SK-N-MC (cell line): ENCODE results near the gene TRDMT1.

ENCODE experiments used
- DNase-seq: peaks from one replicate; pipeline ENCODE4 v3.0.0-alpha.2; 2011; ENCODE audit warnings: low read depth, low spot score
- H3K27ac ChIP-seq: fragments of 200-600 bp; sonication (generic); 2 replicates; pipeline ENCODE4 v1.5.1; 2016; ENCODE audit warnings: mixed run types
- H3K36me3 ChIP-seq: fragments of 200-600 bp; sonication (generic); 2 replicates; pipeline ENCODE4 v1.6.1; 2017; ENCODE audit warnings: antibody characterized with exemption, low read length, mixed read lengths; ENCODE audit not compliant: insufficient read depth
- H3K4me3 ChIP-seq: fragments of 200-600 bp; sonication (generic); 2 replicates; pipeline ENCODE4 v1.5.1; 2016
- H3K9ac ChIP-seq: fragments of 200-600 bp; sonication (generic); 2 replicates; pipeline ENCODE4 v1.8.0; 2017; ENCODE audit warnings: mixed run types, mixed read lengths; ENCODE audit not compliant: insufficient read length
- H3K9me3 ChIP-seq: fragments of 200-600 bp; sonication (generic); 2 replicates; pipeline ENCODE4 v1.6.1; 2017; ENCODE audit warnings: low read depth, mild to moderate bottlenecking, antibody characterized with exemption, low read length, moderate library complexity, mixed read lengths
- EZH2 ChIP-seq: fragments of 200-600 bp; sonication (generic); IDR thresholded peaks from one replicate; pipeline ENCODE4 v1.6.1; 2017; ENCODE audit warnings: antibody characterized with exemption
- FOXP2 ChIP-seq: optimal IDR thresholded peaks from 2 replicates; pipeline ENCODE3; 2011; ENCODE audit warnings: mild to moderate bottlenecking, moderate library complexity; ENCODE audit not compliant: insufficient read depth; ENCODE audit errors: extremely low read length, control extremely low read depth
- POLR2AphosphoS5 ChIP-seq: IDR thresholded peaks from 2 replicates; pipeline ENCODE4 v1.6.1; 2012; ENCODE audit warnings: mild to moderate bottlenecking, low read depth, low read length, borderline replicate concordance

The TRDMT1 gene

GRCh38 chr10:17200912-17201793 is at the start of gene TRDMT1:
Gene TRDMT1 (minus strand): TSS chr10:17201672. CDS start chr10:17201634, 38 bp downstream.
- no peak for DNase-seq
- Histone ChIP-seq H3K9me3 (no peaks in the 10 kb centered on the region), H3K27ac (peak within 1 kb of the TSS; percentile 90), H3K36me3 (no peaks in the 10 kb centered on the region), H3K9ac (peak within 1 kb of the TSS; percentile 86), H3K4me3 (peak within 1 kb of the TSS; percentile 91)
- peak; percentile 44 for TF ChIP-seq FOXP2
- no peak for TF ChIP-seq EZH2
- TF ChIP-seq POLR2AphosphoS5: peak; percentile 68

GRCh38 chr10:17250736-17251135 is 49.3 kb upstream of the TRDMT1 start:
- TF ChIP-seq FOXP2: no peak
- no peak overlapping the region for H3K9ac ChIP-seq
- H3K9me3 ChIP-seq: no peaks in the 10 kb centered on the region
- no peak overlapping the region for H3K4me3 ChIP-seq
- no peak overlapping the region for H3K27ac ChIP-seq
- no peaks in the 10 kb centered on the region for H3K36me3 ChIP-seq
- DNase-seq: no peak

DNA sequence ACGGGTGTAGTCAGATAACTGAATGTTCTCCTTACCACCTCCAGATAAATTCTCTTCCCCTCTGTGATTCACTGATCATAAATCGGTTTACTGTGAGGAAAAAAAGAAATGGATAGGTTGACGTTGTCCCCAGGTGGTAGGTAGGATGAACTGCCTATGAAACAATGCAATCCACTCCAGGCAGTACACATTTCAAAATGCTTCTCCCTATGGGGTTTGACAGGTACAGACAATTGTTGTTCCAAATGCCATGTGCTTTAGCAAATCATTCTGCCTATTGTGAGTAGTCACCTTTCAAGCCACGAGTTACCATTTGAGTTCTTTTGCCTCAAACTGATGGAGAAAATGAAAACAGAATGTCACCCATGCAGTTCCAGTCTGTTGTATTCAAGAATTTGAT is 48.3 kb upstream of the TRDMT1 start:
- TF ChIP-seq FOXP2: no peak
- DNase-seq: no peak
- Histone ChIP-seq H3K4me3 (no peak overlapping the region), H3K27ac (no peak overlapping the region), H3K36me3 (no peaks in the 10 kb centered on the region), H3K9ac (no peak overlapping the region), H3K9me3 (no peaks in the 10 kb centered on the region)

GRCh38 chr10:17248964-17249363 is 47.5 kb upstream of the TRDMT1 start:
- H3K9me3 ChIP-seq: no peaks in the 10 kb centered on the region
- no peaks in the 10 kb centered on the region for H3K36me3 ChIP-seq
- TF ChIP-seq EZH2: no peak
- no peak for TF ChIP-seq POLR2AphosphoS5
- no peak for TF ChIP-seq FOXP2
- no peak overlapping the region for H3K27ac ChIP-seq
- no peak for DNase-seq
- H3K9ac ChIP-seq: no peak overlapping the region
- no peak overlapping the region for H3K4me3 ChIP-seq

DNA sequence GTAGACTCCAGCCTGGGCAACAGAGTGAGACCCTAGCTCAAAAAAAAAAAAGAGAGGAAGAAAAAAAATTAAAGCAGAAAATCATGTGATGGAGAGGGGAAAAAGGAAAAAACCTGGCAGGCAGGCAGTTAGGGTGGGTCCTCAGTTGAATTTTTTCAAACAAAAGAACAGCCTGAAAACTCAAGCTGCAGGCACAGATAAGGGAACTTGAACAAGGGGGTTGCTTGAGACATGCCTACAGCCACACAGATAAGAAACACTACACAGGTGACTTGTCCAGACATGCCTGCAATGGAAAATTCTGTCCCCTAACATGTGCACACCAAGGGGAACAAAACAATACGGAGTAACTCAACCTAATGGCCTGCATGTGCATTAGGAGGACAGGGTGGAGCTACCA is 45.7 kb upstream of the TRDMT1 start:
- no peak for TF ChIP-seq POLR2AphosphoS5
- TF ChIP-seq FOXP2: no peak
- TF ChIP-seq EZH2: no peak
- H3K9ac ChIP-seq: no peak overlapping the region
- no peak for DNase-seq
- no peak overlapping the region for H3K4me3 ChIP-seq
- no peaks in the 10 kb centered on the region for H3K36me3 ChIP-seq
- no peaks in the 10 kb centered on the region for H3K9me3 ChIP-seq
- H3K27ac ChIP-seq: no peak overlapping the region

- Histone ChIP-seq H3K27ac (no peak overlapping the region), H3K4me3 (no peak overlapping the region), H3K9me3 (no peaks in the 10 kb centered on the region), H3K9ac (no peak overlapping the region), H3K36me3 (no peaks in the 10 kb centered on the region)
- no peak for DNase-seq
- no peak for TF ChIP-seq POLR2AphosphoS5
- TF ChIP-seq EZH2: no peak
- TF ChIP-seq FOXP2: no peak
Observed at GRCh38 chr10:17244700-17245365, 43.4 kb upstream of the TRDMT1 start.

DNA sequence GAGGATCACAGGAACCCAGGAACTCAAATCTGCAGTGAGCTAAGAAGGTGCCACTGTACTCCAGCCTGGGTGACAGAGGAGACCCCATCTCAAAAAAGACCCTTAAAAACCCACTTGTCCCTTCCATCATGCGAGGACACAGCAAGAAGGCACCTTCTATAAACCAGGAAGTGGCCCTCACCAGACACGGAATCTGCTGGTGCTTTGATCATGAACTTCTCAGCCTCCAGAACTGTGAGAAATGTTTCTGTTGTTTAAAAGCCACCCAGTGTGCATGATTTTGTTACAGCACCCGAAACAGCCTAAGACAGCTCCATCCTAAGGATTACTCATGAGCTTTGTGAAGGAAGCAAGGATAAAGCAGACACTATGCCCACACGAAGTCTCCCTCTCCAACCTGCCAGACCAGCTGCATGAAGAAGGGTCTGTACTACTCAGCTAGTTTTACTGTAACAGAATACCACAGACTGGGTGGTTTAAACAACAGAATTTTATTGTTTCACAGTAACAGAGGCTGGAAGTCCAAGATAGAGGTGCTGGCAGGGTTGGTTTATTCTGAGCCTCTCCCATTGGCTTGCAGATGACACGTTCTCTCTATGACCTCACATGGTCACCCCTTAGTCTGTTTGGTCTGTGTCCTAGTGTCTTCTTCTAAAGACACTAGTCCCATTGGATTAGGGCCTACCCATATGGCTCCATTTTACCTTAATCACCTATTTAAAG is 40.3 kb upstream of the TRDMT1 start:
- Histone ChIP-seq H3K4me3 (no peak overlapping the region), H3K27ac (no peak overlapping the region), H3K36me3 (peaks cover 9% of the 10 kb centered on the region), H3K9me3 (no peaks in the 10 kb centered on the region), H3K9ac (no peak overlapping the region)
- TF ChIP-seq FOXP2 (no peak), EZH2 (no peak), POLR2AphosphoS5 (no peak)
- no peak for DNase-seq

GRCh38 chr10:17240616-17241015 is 39.1 kb upstream of the TRDMT1 start:
- TF ChIP-seq FOXP2: no peak
- no peak for TF ChIP-seq POLR2AphosphoS5
- TF ChIP-seq EZH2: no peak
- no peak overlapping the region for H3K27ac ChIP-seq
- H3K9ac ChIP-seq: no peak overlapping the region
- no peaks in the 10 kb centered on the region for H3K9me3 ChIP-seq
- no peak for DNase-seq
- peaks cover 20% of the 10 kb centered on the region for H3K36me3 ChIP-seq
- no peak overlapping the region for H3K4me3 ChIP-seq
